ENCODE data around the gene SKIC8. TPM values are rescaled to one million over a fixed set of nuclear protein-coding genes. Genes with fewer than 3 reads are reported as not detected.
A peak's percentile ranks its signal among the peaks of the same experiment; 100 is the strongest.

SKIC8 gene
- total RNA-seq, 1 donor from 2014 or later = 56.0 TPM

DNA sequence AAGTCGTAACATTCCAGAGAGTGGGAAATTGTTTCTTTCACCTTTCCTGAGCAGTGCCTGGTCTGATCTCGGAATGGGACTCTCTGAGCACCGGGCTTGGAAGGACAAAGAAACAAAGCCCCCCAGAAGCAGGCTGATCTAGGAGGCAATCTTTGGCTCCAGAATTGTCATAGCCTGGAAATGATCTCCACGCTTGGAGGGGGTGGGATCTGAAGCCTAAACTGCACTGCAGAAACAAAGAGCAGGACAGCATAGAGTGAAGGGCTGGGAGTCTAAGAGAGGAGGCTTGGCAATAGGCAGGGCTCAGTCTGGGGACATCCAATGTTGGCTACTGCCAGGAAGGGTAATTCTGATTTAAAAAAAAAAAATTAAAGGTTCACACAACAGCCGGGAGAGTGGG, 42.6 kb upstream of the SKIC8 start:
- no peak for DNase-seq (ENCODE audit: low read depth, low spot score)
- peak overlapping the region; percentile 66 for H3K4me3 Mint-ChIP-seq
- TF ChIP-seq, protein P1, sequence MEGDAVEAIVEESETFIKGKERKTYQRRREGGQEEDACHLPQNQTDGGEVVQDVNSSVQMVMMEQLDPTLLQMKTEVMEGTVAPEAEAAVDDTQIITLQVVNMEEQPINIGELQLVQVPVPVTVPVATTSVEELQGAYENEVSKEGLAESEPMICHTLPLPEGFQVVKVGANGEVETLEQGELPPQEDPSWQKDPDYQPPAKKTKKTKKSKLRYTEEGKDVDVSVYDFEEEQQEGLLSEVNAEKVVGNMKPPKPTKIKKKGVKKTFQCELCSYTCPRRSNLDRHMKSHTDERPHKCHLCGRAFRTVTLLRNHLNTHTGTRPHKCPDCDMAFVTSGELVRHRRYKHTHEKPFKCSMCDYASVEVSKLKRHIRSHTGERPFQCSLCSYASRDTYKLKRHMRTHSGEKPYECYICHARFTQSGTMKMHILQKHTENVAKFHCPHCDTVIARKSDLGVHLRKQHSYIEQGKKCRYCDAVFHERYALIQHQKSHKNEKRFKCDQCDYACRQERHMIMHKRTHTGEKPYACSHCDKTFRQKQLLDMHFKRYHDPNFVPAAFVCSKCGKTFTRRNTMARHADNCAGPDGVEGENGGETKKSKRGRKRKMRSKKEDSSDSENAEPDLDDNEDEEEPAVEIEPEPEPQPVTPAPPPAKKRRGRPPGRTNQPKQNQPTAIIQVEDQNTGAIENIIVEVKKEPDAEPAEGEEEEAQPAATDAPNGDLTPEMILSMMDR (conservative IDR thresholded peaks at IDR 0.05) = no peak
- peak overlapping the region; percentile 92 for H3K27ac Mint-ChIP-seq (ENCODE audit: unreplicated experiment)
- peaks cover 51% of the 10 kb centered on the region for H3K4me1 Mint-ChIP-seq
- no peaks in the 10 kb centered on the region for H3K9me3 Mint-ChIP-seq
- no peaks in the 10 kb centered on the region for H3K36me3 Mint-ChIP-seq (ENCODE audit: low read depth)
- H3K27me3 Mint-ChIP-seq (ENCODE audit: low read depth) = peaks cover 69% of the 10 kb centered on the region

DNA sequence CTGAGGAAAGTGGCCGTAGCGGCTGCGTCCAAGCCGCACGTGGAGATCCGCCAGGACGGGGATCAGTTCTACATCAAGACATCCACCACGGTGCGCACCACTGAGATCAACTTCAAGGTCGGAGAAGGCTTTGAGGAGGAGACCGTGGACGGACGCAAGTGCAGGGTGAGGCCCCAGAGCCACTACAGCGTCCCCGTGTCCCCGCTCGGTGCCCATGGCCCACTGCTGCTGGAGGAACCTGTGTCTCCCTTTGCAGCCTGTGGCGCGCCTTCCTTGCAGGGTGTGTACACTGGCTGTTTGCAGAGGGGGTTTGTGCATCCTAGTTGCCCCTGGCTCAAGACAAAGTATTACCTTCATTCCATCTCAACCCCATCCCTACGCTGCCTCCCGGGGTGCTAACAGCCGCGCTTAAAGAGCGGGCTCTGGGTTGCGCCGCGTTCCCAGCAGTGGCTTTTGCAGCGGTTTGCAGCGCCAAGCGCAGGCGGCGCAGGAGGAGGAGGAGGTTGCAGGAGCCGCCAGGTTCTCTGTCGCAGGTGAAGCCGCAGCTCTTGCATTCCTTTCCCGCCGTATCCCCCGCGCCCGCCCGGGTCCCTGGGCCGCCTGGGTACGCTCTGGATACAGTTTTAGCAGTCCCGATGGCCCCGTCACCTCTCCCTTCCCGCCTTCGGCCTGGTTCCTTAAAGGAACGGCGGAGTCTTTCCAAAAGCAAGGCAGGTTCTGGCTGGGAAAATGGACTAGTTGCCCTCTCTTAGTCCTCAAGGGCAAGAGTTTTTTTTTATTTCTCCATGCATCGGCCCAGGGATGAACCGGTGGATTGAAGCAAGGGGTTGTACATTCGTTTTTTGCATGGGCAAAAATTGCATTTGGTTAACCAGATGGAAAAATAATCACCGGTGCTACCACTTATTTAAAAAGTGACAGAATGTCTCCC, 41.9 kb upstream of the SKIC8 start:
- Mint-ChIP-seq H3K36me3 (ENCODE audit: low read depth) (no peaks in the 10 kb centered on the region), H3K4me3 (peak overlapping the region; percentile 66), H3K27me3 (ENCODE audit: low read depth) (peaks cover 69% of the 10 kb centered on the region), H3K4me1 (peaks cover 46% of the 10 kb centered on the region), H3K9me3 (no peaks in the 10 kb centered on the region), H3K27ac (ENCODE audit: unreplicated experiment) (no peak overlapping the region)
- no peak for DNase-seq (ENCODE audit: low read depth, low spot score)
- TF ChIP-seq, protein P1 (conservative IDR thresholded peaks at IDR 0.05) = no peak

DNA sequence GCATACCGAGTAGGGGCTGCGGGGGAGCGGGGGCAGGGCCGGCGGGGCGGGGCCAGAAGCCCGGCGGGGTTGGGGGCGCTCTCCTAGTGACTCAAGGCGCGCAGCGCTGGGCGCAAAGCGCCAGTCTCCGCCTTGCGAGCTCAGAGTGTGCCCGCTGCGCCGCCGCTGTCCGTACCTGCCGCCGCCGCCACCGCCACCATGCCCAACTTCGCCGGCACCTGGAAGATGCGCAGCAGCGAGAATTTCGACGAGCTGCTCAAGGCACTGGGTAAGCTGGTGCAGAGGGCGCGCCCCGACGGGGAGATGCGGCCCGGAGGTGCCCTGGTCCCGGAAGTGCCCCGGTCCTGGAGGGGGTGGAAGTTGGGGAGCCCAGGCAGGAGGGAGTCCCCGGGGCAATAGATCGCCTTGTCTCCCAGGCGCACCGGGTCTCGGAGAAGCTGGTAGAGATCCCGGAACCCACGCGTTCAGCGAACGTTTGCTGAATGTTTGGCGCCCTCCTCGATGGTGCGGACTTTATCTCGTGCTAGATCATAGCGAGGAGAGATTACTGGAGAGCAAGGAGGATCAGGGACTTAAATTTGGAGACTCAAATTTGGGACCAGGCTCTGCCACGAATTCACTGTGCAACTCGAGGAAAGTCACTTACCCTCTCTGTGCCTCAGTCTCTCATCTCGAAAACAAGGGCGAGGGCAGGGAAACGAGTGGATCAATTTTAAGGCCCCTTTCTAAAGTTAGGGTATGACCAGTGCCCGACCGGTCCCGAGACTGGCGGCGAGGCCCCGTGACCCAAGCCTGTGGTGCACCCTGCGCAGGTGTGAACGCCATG, 41.0 kb upstream of the SKIC8 start, which contains the start of gene CRABP1:
CRABP1 (plus strand) TSS at position 123 of the 826 bp plus-strand sequence; CDS start at position 199, 76 bp downstream.
- H3K36me3 Mint-ChIP-seq (ENCODE audit: low read depth) = no peaks in the 10 kb centered on the region
- peaks cover 69% of the 10 kb centered on the region for H3K27me3 Mint-ChIP-seq (ENCODE audit: low read depth)
- peak within 1 kb of the TSS; percentile 66 for H3K4me3 Mint-ChIP-seq
- TF ChIP-seq, protein P1 (conservative IDR thresholded peaks at IDR 0.05) = no peak
- H3K27ac Mint-ChIP-seq (ENCODE audit: unreplicated experiment) = no peak within 1 kb of the TSS
- H3K4me1 Mint-ChIP-seq = peaks cover 40% of the 10 kb centered on the region
- DNase-seq (ENCODE audit: low read depth, low spot score) = no peak
- no peaks in the 10 kb centered on the region for H3K9me3 Mint-ChIP-seq

DNA sequence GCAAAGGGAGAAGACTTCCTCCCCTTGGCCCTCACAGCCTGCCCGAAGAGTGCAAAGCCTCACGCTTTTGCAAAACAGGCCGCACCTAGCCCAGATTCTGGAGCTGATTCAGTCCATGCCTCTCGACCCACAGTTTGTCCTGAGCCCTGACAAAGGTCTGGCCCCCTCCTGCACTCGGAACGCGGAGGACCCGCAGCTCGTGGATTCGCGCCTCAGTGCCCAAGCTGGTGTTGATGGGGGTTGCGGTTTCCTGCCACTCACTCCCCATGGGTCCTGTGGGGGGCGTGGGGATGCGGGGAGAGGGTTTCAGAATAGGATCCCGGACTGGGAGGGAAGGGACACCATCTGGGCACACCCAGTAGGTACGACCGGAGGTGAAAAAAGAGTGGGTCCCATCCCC, 40.1 kb upstream of the SKIC8 start:
- DNase-seq (ENCODE audit: low read depth, low spot score) = no peak
- TF ChIP-seq, protein P1 (conservative IDR thresholded peaks at IDR 0.05) = no peak
- Mint-ChIP-seq H3K36me3 (ENCODE audit: low read depth) (no peaks in the 10 kb centered on the region), H3K9me3 (no peaks in the 10 kb centered on the region), H3K27ac (ENCODE audit: unreplicated experiment) (no peak overlapping the region), H3K4me1 (peaks cover 33% of the 10 kb centered on the region), H3K4me3 (peak overlapping the region; percentile 66), H3K27me3 (ENCODE audit: low read depth) (peaks cover 65% of the 10 kb centered on the region)

DNA sequence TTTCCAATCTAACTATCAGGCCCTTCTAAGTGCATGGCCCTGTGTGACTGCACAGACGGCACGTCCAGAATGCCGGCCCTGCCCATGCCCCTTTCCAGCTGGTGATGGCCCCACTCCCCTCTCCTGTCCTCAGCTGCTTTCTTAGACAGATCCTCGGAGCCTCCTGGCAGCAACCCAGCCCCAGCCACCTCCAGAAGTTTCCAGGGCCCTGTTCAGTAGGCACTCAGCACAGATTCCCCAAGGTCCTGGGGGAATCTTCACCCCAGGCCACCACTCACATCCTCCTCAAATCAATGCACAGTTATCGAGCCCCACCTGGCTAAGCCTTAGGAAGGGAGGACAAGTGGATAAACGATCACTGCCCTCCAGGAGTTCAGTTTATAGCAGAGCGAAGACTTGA, 39.4 kb upstream of the SKIC8 start:
- H3K27me3 Mint-ChIP-seq (ENCODE audit: low read depth) = peaks cover 61% of the 10 kb centered on the region
- no peak overlapping the region for H3K27ac Mint-ChIP-seq (ENCODE audit: unreplicated experiment)
- TF ChIP-seq, protein P1 (conservative IDR thresholded peaks at IDR 0.05) = no peak
- H3K4me3 Mint-ChIP-seq = peak overlapping the region; percentile 66
- peaks cover 31% of the 10 kb centered on the region for H3K4me1 Mint-ChIP-seq
- DNase-seq (ENCODE audit: low read depth, low spot score) = no peak
- no peaks in the 10 kb centered on the region for H3K36me3 Mint-ChIP-seq (ENCODE audit: low read depth)
- H3K9me3 Mint-ChIP-seq = no peaks in the 10 kb centered on the region
